ENCODE data around the gene ETV3. TPM values are rescaled to one million over a fixed set of nuclear protein-coding genes. Genes with fewer than 3 reads are reported as not detected.

The ETV3 gene
- total RNA-seq, 4 donors from 2014 or later: 28.8 to 48.3 (median 32.5) TPM

DNA sequence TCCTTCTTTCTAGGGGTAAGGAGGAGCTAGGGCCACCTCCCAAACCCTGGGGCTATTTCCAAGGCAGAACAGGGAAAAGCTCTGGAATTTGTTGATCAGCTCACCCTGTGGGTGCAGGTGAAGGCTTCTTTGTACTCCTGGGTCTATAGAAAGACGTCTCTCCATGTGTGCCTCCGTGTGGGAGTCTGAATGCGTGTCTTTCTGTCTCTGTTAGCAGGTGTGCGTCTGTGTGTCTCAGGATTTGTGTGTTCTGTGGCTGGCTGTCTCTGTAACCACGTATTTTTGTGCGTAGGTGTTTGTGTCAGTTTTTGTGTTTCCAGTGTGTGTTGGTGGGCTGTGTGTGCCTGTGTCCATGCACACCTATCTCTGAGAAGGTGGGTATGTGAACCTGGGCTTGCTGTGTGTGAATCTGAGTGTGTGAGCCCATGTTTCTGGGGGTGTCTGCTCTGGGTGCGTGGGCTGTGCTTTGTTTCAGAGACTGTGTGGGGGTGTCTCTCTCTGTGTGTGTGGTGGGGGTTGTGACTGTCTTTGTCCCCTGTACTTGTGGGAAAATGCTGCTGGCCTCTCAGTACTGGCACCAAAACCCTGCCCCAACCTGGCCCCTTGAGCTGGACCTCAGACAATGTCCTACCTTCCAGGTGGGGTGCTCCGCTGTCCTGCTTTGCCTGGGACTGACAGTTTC lies 25.9 kb downstream of the ETV3 start:
- DNase-seq (ENCODE audit: low spot score) (no peak), ATAC-seq (ENCODE audit: low FRiP score) (no peak)
- TF ChIP-seq CTCF (IDR thresholded peaks at IDR 0.05): no peak

GRCh38 chr1:157111396-157112165 lies 26.6 kb downstream of the ETV3 start:
- DNase-seq (ENCODE audit: low spot score): no peak

DNA sequence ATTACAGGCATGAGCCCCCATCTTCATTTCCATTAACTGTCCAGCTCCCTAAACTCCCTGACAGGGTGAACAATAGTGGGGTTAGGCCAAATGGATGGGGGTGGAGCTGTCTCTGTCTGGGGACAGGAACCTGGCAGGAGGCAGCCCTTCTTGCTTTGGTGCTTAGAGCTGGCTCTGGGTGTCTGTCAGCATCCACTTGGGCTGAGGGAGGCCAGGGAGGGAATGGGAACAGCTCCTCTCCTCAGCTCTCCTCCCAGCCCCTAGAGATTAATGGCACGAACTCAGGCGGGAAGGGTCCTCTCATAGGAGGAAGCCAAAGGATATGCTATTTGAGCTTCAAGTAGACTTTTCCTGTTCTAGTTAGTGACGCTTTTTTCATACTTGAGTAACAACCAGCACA lies 27.5 kb downstream of the ETV3 start:
- ATAC-seq (ENCODE audit: low FRiP score) (no peak), DNase-seq (ENCODE audit: low spot score) (no peak)
- no peak for TF ChIP-seq CTCF (IDR thresholded peaks at IDR 0.05)

More at GRCh38 chr1:157111396-157112165, 26.6 kb downstream of the ETV3 start:
- no peak for ATAC-seq (ENCODE audit: low FRiP score)
- TF ChIP-seq CTCF (IDR thresholded peaks at IDR 0.05): no peak

DNA sequence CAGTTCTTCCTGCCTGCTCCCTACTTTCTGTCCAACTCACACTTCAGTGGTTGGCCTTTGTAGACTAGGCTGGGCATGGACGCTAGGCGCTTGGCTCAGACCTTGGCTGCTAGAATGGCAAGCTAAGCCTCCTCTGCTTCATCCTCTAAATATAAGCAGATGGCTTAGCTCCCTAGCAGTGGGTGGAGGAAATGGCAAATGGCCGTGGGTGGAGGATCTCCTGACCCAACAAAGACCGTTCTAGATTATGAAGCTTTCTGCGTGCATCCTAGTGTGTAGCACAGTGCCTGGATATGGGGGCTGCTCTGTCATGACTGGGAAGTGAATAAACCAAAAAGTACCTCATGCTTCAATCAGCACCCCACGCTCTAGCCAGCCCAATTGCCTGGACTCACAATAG lies 28.2 kb downstream of the ETV3 start:
- DNase-seq (ENCODE audit: low spot score): no peak
- ATAC-seq (ENCODE audit: low FRiP score): no peak
- TF ChIP-seq CTCF (IDR thresholded peaks at IDR 0.05): no peak

GRCh38 chr1:157108448-157108847 lies 29.7 kb downstream of the ETV3 start:
- TF ChIP-seq CTCF (IDR thresholded peaks at IDR 0.05): no peak
- no peak for DNase-seq (ENCODE audit: low spot score)
- ATAC-seq (ENCODE audit: low FRiP score): no peak

GRCh38 chr1:157107702-157108101 lies 30.5 kb downstream of the ETV3 start:
- ATAC-seq (ENCODE audit: low FRiP score): no peak
- DNase-seq (ENCODE audit: low spot score): no peak
- TF ChIP-seq CTCF (IDR thresholded peaks at IDR 0.05): no peak

GRCh38 chr1:157106813-157107189 lies 31.4 kb downstream of the ETV3 start:
- DNase-seq (ENCODE audit: low spot score): no peak
- no peak for ATAC-seq (ENCODE audit: low FRiP score)
- TF ChIP-seq CTCF (IDR thresholded peaks at IDR 0.05): no peak

Measured in omental fat pad (tissue), 4 donors.